GM18873 (cell line): ENCODE measurements around the gene RAMACL.
"Not testable (repeated sequence)": the region's sequence is repeated elsewhere in the genome, so short reads cannot be mapped to it uniquely, and the experiment has no call there.

ENCODE experiments used
- ATAC-seq: cut with Tn5 transposase; IDR thresholded peaks from one replicate; pipeline ENCODE4 v1.9.1; 2021; ENCODE audit warnings: mild to moderate bottlenecking, moderate library complexity, moderate number of reproducible peaks; ENCODE audit not compliant: unreplicated experiment, low FRiP score

The RAMACL gene

DNA sequence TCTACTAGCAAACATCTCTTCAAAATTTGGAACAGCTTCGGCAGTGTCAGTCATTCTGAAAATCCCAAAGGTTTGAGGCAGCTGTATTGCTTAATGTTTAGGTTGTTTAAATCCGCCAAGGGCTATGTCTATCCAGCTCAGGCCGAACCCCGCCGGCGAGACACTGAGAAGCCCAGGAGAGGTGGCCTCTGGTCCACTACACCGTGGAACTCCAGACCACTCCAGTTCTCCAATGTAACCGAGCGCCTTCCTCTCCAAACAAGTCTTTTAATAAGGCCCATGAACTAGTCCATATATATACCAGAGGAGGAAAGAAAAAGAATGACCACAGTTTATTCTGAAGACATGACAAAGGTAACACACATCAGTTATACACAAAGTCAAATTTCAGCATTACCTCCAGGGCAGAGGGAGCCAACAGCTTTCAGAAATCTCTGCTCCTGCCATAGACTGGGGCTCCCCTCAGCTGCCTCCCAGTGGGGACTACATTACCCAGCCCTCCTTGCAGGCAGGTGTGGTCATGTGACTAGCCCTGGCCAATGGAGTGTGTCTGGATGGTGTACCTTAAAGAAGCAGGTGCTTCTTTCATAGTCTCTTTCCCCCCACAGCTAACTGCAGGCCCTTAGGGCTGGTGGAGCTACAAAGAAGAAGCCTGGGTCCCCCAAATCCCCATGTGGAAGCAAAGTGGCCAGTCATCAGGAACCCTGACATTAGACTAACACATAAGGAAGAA is at the start of gene RAMACL:
Gene RAMACL (minus strand): TSS at position 255 of the 733 bp plus-strand sequence. CDS start 201 bp downstream, at position 54.
- peak; percentile 76 for ATAC-seq

DNA sequence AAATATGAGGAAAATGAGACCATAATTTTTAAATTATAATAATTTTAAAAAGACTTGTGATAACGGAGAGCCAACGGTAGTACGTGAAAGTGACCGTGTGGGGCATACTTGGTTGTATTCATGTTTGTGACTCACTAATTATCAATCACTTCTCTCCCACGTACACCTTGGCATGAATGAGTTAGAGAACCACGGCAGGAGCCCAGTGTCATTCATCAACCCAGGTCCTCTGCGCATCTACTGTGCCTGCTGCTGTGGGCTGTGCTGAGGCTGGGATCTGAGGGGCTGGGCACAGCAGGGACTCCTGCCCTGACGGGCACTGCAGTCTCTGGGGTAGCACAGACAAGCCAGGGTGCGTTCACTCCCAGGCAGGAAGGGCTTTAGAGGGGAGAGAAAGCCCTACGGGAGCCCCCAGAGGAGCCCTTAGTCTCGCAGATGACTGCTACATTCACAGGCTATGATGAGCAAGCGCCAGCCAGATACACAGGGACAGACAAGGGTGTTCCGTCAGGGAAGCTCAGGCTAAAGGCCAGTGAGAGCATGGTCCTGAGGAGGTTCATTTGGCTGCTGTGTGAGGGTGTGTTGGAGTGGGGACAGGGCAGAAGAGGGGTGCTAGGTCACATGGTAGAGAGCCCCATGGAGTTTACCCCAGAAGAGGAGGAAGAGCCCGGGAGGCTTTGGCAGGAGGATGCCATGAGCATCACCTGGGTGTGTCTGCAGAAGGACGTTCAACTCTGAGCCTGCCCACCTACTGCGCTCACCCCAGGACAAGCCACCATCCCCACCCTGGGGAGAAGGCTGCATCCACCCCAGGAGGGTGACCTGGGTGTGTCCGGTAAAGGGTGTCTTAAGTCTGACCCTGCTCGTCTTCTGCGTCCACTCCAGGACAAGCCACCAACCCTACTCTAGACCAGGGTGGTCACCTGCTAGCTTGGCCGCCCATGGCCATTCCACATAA is 48.8 kb upstream of the RAMACL start:
- no peak for ATAC-seq

DNA sequence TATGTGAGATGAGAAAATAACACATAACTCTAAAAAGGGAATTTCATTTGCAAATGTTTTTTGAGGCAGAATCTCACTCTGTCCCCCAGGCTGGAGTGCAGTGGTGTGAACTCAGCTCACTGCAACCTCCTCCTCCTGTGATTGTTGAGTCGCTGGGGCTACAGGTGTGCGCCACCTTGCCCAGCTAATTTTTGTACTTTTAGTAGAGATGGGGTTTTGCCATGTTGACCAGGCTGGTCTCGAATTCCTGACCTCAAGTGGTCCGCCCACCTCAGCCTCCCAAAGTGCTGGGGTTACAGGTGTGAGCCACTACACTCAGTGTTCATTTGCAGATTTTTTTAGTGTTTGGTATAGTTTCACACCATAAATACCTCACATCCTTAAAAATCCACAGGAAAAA is 48.1 kb upstream of the RAMACL start:
- not testable (repeated sequence) for ATAC-seq

DNA sequence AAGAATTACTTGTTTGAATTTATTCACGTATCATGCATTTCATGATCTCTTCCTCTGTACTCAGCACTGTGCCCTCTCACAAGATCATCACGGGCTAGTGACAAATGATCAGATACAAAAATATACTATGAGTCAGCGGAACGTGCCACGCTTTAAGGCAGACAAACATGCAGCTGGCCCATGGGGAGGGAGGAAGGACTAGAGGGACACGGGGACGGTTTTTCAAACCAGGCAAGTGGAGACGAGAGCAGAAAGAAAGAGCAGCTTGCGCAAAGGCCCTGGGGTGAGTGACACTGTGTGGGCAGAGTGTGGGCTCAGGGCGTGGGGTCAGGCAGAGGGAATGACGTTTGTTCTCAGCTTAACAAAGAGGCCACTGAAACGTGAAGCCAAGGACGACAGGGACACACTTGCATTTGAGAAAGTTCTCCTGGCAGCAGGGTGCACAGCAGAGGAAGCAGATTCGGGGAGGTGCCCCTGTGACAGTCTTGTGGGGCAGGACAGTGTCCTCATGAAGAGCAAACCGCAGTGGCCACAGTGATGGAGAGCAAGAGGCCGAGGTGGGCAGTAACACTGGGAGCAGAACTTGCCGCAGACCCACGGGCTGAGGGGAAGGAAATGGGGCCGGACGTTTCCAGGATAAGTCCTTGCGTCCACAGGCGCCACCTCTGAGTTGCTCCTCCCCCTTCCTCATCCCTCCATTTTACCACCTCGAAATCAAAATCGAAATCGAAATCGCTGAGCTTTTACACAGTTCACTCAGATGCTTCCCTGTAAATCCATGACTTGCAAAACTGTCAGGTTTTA is 47.5 kb upstream of the RAMACL start:
- ATAC-seq: no peak

DNA sequence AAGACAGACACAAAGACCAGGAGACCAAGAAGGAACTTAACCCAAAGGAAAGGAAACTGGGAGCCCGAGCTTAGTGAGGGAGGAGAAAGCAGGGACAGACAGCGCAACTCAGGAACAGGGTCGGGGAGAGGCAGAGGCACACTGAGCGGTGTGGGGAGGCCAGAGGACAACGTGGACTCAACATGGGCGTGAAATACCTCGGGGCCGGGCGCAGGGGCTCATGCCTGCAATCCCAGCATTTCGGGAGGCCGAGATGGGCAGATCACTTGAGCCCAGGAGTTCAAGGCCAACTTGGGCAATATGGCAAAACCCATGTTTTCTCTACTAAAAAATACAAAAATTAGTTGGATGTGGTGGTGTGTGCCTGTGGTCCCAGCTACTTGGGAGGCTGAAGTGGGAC is 46.3 kb upstream of the RAMACL start:
- ATAC-seq: no peak

GRCh38 chr6:166630462-166630861 is 44.0 kb upstream of the RAMACL start:
- ATAC-seq: no peak

GRCh38 chr6:166629628-166630027 is 43.1 kb upstream of the RAMACL start:
- ATAC-seq: no peak

- peak; percentile 25 for ATAC-seq
Measured at GRCh38 chr6:166627875-166628801, 41.7 kb upstream of the RAMACL start.

GRCh38 chr6:166627033-166627874 is 40.8 kb upstream of the RAMACL start, which contains the start of gene RPS6KA2:
Gene RPS6KA2 (minus strand): TSS chr6:166627251. CDS start chr6:166627019, 232 bp downstream.
- ATAC-seq: peak; percentile 85

DNA sequence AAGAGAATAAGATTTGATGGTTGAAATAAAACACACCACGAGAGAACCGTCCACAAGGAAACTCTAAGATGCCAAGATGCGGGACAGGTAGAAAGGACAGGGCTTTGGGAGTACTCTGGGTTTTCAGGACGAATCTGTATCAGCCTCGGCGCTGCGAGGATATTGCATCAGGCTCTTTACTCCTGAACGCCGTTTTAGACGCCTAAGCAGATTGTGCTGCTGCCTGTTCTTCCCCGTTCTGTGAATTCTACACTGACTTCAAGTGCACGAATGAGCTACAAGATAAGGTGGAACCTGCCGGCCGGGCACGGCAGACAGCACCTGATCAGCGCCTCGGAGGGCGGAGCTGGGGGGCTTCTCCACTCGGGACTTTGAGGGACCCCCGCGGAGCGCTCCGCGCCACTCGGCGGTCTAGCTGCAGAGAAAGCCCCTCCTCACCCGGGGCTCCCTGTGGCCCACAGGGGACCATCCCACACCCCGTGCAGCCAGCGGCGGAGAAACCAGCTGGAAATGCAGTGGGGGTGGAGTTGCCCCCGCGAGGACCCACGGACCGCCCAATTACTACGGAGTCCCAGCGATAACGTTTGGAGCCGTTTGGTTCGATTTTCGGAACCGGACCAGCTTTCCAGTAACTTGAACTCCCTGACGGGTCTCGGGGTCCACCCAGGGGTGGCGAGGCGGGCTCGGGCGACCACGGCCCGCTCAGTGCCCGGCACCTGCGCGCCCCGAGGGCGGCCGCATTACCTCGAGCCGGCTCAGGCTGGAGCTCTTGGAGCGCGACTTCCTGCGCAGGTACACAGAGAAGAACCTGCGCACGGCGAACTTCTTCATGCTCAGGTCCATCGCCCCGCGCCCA is 39.9 kb upstream of the RAMACL start:
- no peak for ATAC-seq

GRCh38 chr6:166625356-166625755 is 38.9 kb upstream of the RAMACL start:
- ATAC-seq: no peak

GRCh38 chr6:166624275-166624674 is 37.8 kb upstream of the RAMACL start:
- no peak for ATAC-seq

DNA sequence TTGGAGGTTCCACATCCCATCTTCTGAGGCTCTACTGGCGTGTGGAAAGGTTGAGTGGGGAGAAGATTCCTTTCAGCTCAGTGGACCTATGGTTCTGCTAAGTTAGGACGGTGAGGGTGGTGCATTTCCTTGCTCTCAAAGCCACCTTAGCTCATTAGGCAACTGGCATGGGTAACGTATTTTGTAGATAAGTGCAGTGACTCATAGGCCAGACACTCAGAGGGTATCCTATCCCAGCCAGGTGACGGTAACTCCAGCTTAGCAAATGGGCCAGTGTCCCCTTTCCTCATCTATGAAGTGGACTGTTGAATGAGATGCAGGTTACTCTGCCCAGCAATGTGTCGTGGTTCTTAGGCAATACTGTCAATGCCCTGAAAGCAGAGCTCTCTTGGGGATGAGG is 36.8 kb upstream of the RAMACL start:
- no peak for ATAC-seq

DNA sequence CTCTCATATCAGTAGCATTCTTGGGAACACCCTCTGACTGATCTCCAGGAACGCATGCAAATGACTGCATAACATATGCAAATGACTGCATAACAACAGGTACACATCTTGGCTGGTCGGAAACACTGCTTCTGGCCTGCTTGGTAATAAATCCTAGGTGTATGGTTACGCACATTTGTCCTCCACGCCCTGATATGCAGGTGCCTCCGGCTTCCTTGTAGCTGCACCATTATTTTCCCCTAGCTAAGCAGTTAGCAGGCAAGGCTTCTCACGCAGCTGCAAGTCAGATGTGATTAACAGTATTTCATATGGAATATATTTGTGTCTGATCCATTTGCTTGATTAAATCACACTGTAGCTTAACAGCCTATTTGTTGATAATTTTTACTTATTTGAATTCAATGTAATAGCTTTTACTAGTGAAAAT is 34.6 kb upstream of the RAMACL start:
- ATAC-seq: no peak

DNA sequence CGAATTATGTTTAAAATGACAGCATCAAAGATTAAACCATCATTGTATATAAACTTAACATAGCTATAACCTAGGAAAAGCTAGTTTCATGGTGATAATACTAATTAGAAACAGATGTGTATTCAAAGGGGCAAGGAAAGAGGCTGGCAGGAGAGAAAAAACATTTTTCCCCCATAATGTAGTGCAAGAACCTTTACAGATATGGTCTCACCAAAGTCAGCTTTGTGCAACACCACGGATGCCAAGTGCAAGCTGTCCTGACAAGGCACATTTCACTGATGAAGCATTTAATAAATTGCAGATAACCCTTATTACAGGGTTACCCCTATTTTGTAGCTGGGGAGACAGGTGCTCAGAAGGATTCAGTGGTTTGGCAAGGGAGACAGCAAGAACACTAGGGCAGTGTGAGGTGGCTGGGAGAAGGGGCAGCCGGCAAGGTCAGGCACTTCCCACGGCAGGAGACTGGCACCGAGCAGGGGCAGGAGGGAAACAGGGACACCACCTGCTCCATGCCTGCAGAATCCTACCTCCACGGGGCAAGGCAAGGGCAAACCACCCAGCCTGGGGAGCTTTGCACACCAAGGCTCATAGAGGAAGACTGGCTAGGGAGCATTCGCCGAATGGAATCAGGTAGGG is 34.1 kb upstream of the RAMACL start:
- no peak for ATAC-seq

- no peak for ATAC-seq
Measured at GRCh38 chr6:166619912-166620311, 33.4 kb upstream of the RAMACL start.
